ENCODE results near the gene MRPL33. TPM values are rescaled to one million over a fixed set of nuclear protein-coding genes. Genes with fewer than 3 reads are reported as not detected.
"Not testable (repeated sequence)": the region's sequence is repeated elsewhere in the genome, so short reads cannot be mapped to it uniquely, and the experiment has no call there.

Gene MRPL33
- total RNA-seq, 2 donors from 2014 or later: 54.3 to 56.7 TPM

DNA sequence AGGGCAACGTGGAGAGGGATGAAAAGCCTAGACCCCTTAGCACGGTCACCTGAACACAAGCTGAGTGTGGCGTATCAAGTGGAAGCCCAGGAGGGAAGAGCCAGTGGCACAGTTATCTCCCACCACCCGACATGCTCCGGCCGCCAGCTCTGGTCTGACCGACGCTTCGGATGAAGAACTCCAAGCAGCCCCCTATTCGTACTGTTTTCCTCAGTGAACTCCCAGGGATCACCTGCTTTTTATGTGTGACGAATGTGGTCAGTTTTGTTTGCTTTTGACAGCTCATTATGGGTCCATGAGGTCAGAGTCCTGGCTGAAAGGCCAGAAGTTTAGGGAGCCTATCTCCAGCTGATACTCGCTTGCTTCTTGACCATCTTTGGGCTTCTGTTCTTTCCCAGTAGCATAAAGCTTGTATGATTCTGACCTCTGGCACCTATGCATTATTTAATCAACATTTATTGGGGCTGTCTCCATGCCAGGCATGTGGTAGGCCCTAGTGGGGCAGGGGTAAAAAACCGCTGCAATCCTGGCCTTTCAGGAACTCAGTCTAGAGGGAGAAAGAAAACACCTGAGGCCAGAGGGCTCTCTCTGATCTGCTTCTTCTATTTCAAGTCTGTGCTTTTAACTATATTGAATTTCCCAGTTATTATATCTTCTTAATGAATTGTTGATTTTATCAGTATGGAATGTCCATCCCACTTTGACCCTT is 33.0 kb upstream of the MRPL33 start:
- intact Hi-C loops (cut with DNase I, micrococcal nuclease): no loop called here
- DNase-seq (no peak), ATAC-seq (no peak)

DNA sequence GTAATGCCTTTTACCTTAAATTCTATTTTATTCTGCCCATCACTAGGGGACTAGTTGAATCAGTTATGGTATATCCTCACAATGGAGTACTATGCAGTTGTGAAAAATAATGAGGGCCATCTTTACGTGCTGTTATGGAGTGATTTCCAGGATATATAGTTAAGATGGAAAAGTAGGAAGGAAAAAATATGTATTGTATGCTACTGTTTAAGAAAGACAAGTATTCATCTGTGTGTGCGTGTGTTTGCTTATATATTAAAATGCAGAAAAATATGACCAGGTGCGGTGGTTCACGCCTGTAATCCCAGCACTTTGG is 32.5 kb upstream of the MRPL33 start:
- ATAC-seq: no peak
- intact Hi-C loops (cut with DNase I, micrococcal nuclease): no loop called here
- DNase-seq: no peak

DNA sequence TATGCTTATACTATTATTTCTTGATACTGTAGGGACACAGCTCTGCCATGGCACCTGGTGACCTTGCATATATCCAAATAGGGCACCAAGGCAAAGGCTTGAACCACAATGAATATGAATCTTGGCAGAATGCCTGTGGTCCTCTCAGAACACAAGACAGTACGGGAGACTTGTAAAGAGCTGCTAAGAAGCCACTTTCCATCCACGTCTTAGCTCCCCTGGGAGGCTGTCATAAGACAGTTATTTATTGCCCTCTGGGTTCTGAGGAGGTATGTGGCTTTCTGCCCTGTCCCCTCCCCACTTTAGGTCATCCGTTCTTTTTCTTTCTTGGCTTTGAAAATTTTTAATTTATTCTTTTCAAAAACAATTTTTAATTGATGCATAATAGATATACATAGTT is 29.8 kb upstream of the MRPL33 start:
- intact Hi-C loops (cut with DNase I, micrococcal nuclease): no loop called here
- no peak for ATAC-seq
- no peak for DNase-seq

DNA sequence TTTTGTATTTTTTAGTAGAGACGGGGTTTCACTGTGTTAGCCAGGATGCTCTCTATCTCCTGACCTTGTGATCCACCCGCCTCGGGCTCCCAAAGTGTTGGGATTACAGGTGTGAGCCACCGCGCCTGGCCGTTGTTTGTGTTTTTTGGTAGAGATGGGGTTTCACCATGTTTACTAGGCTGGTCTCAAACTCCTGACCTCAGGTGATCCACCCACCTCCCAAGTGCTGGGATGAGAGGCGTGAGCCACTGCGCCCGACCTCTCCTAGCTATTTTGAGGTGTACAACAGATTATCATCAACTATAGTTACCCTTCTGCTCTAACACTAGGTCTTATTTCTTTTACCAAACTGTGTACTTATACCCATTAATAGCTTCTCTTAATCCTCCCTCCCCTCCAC is 28.9 kb upstream of the MRPL33 start:
- DNase-seq: no peak
- no peak for ATAC-seq
- intact Hi-C loops (cut with DNase I, micrococcal nuclease): no loop called here

DNA sequence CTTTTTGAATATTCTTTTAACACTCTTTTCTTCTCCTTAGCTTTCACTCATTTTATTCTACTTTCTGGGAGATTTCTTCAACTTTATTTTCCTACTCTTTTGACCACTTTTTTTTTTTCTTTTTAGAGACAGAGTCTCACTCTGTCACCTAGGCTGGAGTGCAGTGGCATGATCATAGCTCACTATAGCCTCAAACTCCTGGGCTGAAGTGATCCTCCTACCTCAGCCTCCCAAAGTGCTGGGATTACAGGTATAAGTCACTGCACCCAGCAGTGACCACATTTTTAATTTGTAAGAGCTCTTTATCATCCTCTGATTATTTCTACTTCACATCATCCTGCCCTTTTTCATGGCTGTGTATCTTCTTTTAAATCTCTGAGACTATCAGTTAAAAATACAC is 26.0 kb upstream of the MRPL33 start:
- DNase-seq; intact Hi-C loops (cut with DNase I, micrococcal nuclease); ATAC-seq: not testable (repeated sequence)

DNA sequence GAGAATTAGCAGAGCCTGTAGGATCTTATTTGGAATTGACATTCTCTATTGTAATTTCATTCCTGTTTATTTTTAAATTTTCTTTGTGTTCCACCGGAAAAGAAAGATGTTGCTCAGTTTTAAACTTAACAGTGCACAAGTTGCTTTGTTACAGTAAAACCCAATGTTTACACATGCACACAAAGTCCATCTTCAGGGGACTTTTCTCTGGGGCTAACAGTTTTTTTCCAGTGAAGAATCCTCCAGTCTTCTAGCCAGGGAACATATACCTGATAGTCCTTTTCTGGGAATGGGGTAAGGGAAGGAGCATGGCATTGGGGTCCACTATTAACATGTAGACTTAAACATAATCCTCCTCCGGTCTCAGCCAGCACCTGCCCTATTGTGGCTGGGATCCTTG is 25.2 kb upstream of the MRPL33 start:
- intact Hi-C loops (cut with DNase I, micrococcal nuclease): no loop called here
- DNase-seq (no peak), ATAC-seq (no peak)

DNA sequence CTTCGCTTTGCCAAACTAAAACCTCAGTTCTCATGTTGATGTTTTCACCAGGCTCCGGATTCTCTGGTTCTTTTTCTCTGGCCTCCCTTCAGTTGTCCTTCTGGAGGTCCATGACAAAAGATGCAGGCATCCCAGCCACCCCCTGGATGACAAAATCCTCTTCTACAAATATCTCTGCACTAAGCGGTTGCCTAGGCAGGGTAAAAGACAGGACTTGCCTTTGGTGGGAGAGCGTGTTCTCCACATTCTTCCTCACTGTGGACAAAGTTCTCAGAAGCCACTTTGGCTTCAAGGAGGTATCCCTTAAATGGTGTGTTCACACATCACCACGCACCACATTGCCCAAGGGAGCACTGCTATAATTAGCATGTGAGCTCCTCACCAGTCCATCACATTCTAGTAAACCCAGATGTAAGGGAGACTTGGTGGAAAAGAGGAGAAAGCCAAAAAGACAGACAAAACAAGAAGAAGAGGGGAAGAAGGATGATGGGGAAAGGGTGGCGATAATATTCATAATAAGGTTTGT is 23.6 kb upstream of the MRPL33 start:
- intact Hi-C loops (cut with DNase I, micrococcal nuclease): no loop called here
- ATAC-seq (no peak), DNase-seq (no peak)

DNA sequence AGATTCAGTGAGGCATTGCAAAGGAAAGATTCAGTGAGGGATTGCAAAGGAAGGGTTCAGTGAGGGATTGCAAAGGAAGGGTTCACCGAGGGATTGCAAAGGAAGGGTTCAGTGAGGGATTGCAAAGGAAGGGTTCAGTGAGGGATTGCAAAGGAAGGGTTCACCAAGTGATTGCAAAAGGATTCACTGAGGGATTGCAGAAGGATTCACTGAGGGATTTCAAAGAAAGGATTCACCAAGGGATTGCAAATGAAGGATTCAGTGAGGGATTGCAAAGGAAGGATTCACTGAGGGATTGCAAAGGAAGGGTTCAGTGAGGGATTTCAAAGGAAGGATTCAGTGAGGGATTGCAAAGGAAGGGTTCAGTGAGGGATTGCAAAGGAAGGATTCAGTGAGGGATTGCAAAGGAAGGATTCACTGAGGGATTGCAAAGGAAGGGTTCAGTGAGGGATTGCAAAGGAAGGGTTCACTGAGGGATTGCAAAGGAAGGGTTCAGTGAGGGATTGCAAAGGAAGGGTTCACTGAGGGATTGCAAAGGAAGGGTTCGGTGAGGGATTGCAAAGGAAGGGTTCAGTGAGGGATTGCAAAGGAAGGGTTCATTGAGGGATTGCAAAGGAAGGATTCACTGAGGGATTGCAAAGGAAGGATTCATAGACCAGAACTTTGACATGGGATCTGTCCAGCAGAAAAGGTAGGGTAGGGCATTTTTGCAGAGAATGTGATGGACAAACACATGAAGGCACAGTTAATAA is 22.5 kb upstream of the MRPL33 start:
- DNase-seq; ATAC-seq; intact Hi-C loops (cut with DNase I, micrococcal nuclease): not testable (repeated sequence)

DNA sequence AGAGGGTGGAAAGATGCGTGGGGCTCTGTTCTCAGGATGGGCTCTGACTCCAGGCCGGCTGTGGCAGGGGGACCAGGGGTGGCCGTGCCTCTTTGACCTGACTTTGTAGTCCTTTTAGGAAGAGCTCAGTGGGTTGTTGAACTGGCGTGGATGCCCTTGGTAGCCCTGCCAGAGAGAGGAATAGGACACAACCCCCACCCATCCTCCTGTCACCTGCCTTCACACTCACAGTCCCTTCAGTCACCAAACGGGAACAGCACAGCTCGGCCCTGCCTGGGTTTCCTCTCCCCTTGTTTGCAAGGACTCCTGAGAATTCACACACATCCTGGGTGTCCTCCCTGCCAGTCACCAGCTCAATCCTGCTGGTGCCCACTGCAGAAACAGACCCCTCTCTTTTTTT is 20.1 kb upstream of the MRPL33 start:
- no peak for ATAC-seq
- DNase-seq: no peak
- intact Hi-C loops (cut with DNase I, micrococcal nuclease): loop anchor here in 1 of 2 donors (10.0 kb wide), 1 partner anchor 703 kb away; no protein-coding TSS in a partner anchor

DNA sequence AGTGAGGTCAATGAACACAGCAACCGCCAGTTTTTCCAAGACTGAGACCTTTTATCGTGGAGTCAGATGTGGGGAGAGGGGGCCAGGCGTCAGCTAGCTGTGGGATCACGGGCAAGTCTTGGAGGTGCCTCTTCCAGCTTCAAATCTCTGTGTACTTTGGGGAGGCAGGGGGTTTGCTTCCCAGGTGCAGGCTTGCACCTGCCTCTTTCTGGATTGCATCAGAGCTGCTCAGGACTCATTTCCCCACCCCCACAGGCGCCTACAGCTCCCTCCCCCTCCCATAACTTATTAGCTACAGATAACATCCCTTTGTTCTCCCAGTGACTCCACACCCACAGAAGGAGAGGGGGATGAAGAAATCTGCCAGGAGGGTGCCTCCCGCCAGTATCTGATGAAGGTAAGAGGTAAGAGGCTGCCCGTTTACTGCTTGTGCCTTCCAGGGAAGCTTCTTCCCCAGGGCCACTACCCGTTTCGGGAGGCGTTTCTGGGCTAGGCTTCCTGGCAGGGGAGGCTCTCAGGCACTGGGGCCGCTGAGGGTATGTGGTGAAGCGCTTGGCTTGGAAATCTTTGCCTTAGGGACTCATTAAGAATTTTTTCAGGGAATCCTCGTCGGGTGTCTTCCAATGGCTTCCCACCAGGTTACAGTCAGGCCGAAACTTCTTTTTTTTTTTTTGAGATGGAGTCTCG is 18.8 kb upstream of the MRPL33 start:
- intact Hi-C loops (cut with DNase I, micrococcal nuclease): loop anchor here in 1 of 2 donors (10.0 kb wide), 1 partner anchor 702 kb away; no protein-coding TSS in a partner anchor
- peak; percentile 38 to 50 for DNase-seq
- ATAC-seq: peak; percentile 68

DNA sequence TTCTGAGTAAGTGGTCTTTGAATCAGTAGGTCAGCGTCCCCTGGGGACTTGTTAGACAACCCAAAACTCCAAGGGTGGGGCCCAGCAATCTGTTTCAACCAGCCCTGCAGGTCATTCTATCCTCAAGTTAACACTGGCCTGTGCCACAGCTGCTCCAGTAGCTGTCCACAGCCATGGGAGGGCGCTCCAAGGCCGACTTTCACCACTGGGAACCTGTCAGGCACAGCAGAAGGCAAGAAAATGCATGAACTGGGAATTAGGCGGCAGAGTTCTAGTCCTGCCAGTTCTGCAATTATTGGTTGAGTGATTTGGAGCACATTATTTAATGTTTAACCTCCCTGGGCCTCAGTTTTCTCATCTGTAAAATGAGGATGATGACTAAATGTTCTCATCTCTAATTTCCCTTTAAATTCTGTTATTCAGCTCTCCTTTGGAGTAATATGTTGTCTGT is 17.4 kb upstream of the MRPL33 start:
- intact Hi-C loops (cut with DNase I, micrococcal nuclease): loop anchor here in 1 of 2 donors (10.0 kb wide), 1 partner anchor 701 kb away; no protein-coding TSS in a partner anchor
- ATAC-seq (peak; percentile 93), DNase-seq (peak; percentile 84 to 86)

DNA sequence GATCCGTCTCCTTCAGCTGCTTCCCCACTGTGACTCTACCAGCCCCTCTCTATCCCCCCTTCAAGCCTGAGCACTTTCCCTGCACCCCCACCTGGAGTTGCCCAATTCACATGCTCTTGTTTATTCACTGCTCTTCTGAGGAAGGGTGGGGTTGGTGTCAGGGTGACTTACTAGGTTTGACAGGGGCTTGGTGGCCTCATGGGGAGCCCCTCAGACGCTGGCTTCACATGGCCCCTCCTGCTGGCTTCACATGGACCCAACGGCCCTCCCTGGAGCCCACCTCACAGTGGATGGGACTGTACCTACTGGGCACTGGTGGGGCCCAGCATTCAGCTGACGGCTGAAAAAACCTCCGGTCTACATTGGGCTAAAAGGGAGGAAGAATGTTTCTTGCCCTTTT is 16.7 kb upstream of the MRPL33 start:
- DNase-seq (no peak), ATAC-seq (no peak)
- intact Hi-C loops (cut with DNase I, micrococcal nuclease): loop anchor here in 1 of 2 donors (10.0 kb wide), 1 partner anchor 700 kb away; no protein-coding TSS in a partner anchor

DNA sequence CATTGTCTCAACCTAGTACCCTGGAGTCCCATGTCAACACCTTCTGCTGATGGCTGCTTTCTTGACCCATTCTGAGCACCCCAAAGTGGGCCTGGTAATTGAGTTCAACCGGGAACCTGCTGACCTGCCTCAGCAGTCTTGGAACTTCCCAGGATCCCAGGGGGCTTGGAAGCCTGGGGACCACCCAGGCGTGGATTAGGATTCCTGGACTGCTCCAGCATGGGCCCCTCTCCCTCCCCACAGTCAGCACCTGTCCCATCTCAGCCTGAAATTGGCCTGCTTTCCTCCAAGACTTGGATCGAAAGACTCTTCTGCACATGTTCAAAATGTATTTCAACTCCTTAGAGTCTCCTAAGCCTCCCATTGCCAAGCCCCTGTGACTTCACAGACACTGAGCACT is 15.4 kb upstream of the MRPL33 start:
- intact Hi-C loops (cut with DNase I, micrococcal nuclease): loop anchor here in 1 of 2 donors (10.0 kb wide), 1 partner anchor 699 kb away; no protein-coding TSS in a partner anchor
- DNase-seq (no peak), ATAC-seq (no peak)

DNA sequence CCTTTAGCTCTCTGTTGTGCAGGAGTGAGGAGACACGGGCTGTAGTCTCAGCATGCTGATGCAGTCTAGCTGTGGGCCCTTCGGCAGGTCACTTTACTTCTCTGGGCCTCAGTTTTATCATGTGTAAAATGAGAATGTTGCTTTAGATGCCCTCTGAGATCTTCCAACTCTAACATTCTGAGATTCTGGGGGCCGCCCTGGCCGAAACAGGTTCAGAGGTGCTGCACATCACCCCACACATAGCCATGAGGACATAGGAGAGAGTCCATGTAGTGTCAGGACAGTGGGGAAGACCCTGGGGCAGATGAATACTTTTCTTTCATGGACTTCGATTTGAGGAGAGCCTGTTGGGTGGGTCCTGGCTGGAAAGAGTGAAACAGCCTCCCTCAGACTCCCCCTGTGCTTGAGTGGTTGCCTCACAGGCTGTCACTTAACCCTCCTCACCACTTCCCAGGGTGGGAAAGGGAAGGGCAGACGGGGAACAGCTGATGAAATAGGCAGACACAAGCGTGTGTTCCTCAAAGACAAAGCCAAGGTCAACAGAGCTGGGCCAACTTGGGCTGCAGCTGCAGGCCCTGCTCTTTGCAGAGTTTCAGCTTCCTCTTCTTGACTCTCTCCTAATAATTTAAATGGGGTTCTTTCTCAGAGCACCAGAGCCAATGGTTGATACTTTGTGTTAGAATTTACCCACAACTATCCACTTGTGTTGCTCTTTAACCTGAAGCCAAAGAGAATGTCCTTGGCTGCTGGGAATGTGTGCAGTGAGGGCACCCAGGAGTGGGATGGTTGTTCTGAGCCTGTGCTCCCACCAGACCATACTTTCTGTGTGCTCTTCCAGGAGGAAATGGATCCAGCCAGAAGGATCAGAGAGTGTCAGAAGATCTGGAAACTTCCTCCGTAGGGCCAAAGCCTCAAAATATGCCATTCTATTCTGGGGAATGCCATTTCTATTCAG is 14.7 kb upstream of the MRPL33 start:
- no peak for ATAC-seq
- intact Hi-C loops (cut with DNase I, micrococcal nuclease): loop anchor here in 1 of 2 donors (10.0 kb wide), 1 partner anchor 698 kb away; no protein-coding TSS in a partner anchor
- peak in 1 of 2 donors; percentile 42 for DNase-seq

DNA sequence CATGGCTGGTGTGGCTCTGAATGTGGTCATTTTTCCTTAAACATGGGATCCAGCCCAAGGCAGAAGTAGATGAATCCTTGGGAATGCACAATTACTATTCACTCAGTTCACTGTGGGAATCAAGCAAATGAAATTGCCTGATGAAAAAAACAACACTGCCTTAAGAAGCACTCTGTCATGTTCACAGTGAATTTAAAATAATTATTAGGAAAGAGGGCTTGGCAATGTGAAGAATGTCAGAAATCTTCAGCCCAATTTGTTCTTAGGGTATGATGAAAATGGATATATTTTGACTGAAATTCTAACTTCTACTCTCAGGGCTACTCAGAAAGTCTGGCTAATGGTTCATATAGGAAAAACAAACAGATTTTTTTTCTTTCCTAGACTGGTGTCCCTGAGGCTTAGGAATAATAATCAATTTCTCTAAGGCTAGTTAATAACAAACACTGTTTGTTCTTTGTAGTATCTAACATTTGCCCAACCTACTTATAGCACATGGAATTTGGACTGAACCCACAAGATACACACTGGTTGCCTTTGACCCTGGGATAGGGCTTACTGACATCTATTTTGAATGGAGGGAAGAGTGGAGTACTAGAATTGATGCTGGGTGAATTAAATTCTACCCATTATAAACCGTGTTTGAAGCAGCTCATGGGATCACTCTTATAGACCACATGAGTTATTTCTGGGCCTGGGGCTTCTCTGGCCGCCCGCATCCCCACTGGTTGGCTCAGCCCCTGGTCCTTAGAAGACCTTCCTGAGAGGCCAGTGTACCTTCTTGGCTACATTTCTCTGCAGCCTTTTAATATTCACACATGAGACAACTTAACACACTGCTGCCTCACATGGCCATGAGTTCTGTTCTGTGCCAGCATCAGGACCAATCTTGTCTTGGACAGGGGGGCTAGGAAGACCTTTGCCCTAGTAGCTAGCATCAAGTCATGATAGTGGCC is 8.3 kb upstream of the MRPL33 start:
- intact Hi-C loops (cut with DNase I, micrococcal nuclease): no loop called here
- DNase-seq (no peak), ATAC-seq (no peak)

DNA sequence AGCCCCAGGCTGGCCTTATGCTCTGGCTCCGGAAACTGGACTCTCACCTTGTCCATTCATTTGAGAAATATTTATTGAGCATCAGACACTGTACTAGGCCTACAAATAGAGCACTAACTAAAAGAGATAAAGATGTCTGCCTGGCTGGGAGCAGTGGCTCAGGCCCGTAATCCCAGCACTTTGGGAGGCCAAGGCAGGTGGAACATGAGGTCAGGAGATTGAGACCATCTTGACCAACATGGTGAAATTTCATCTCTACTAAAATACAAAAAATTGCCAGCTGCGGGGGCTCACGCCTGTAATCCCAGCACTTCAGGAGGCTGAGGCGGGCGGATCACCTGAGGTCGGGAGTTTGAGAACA is 7.6 kb upstream of the MRPL33 start:
- intact Hi-C loops (cut with DNase I, micrococcal nuclease): no loop called here
- ATAC-seq (no peak), DNase-seq (no peak)

DNA sequence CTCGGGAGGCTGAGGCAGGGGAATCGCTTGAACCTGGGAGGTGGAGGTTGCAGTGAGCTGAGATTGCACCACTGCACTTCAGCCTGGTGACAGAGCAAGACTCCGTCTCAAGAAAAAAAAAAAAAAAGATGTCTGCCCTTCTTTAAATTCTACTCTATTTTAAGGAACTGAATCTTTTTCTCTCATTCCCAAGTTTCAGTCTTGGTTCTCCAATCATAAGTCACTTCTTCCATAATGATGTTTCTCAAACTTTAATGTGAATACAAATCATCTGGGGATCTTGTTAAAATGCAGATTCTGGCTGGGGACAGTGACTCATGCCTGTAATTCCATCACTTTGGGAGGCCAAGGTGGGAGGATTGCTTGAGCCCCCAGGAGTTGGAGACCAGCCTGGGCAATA is 7.0 kb upstream of the MRPL33 start:
- DNase-seq; ATAC-seq; intact Hi-C loops (cut with DNase I, micrococcal nuclease): not testable (repeated sequence)

All from left colon (tissue), 2 donors.